Psoas muscle (tissue), 8 donors: Measurements from ENCODE around the gene MTRF1. TPM values are rescaled to one million over a fixed set of nuclear protein-coding genes. Genes with fewer than 3 reads are reported as not detected.
"Not testable (repeated sequence)": the region's sequence is repeated elsewhere in the genome, so short reads cannot be mapped to it uniquely, and the experiment has no call there.

Experiments
- ATAC-seq, 4 donors: fragments of 200-7000 bp; cut with Tn5 transposase; one replicate each; pipeline ENCODE4 v1.9.1; 2020; ENCODE audit warnings: moderate library complexity in 3 of 4, mild to moderate bottlenecking in 2 of 4
- DNase-seq, 2 donors: peaks; one replicate each; pipeline ENCODE4 v3.0.0-alpha.2; 2020
- H3K27ac ChIP-seq: fragments of 200-600 bp; one replicate; pipeline ENCODE4 v1.8.0; 2022
- H3K27me3 ChIP-seq, 3 donors: fragments of 200-600 bp in 1 of 3; one replicate each; pipeline versions ENCODE4 v1.6.1 to v1.8.0; 2013 to 2022; ENCODE audit warnings: low read length in 2 of 3, mild to moderate bottlenecking in 2 of 3, moderate library complexity in 1 of 3; ENCODE audit not compliant: insufficient read depth in 3 of 3
- H3K36me3 ChIP-seq, 2 donors: fragments of 200-600 bp in 1 of 2; one replicate each; pipeline versions ENCODE4 v1.6.1 to v1.8.0; 2013 to 2022; ENCODE audit warnings: low read depth in 1 of 2, mild to moderate bottlenecking in 1 of 2, moderate library complexity in 1 of 2; ENCODE audit not compliant: insufficient read depth in 1 of 2
- H3K4me1 ChIP-seq: fragments of 200-600 bp; one replicate; pipeline ENCODE4 v1.8.0; 2022
- H3K4me3 ChIP-seq: fragments of 200-600 bp; one replicate; pipeline ENCODE4 v1.8.0; 2022; ENCODE audit warnings: mild to moderate bottlenecking
- H3K9me3 ChIP-seq: fragments of 200-600 bp; one replicate; pipeline ENCODE4 v1.8.0; 2022
- WGBS, 3 donors: extraction: QIAGEN DNeasy Blood & Tissue Kit; methylation state at CpG; one replicate each; pipeline versions ENCODE4 v1.1.6 to v1.1.7; 2013; 5-methylcytosine and 5-hydroxymethylcytosine counted together
- intact Hi-C, 2 donors: fragments of 100-400 bp; cut with DNase I; formaldehyde crosslinking; loops; one replicate each; pipeline versions ENCODE4 v1.11.0 to v1.14.2; 2022
- polyA plus RNA-seq, 3 donors: library from polyadenylated mRNA; stranded (reverse); fragments of 200-250 nt; gene quantifications; one replicate each; pipeline ENCODE4 v1.2.3, GENCODE V29; 2013
- total RNA-seq, 4 donors: library from RNA; stranded (reverse); fragmentation: NEBNext Ultra II Directional in 2 of 4; extraction: Animal tissue kit (Norgen Biotek cat#: 25700) in 2 of 4; gene quantifications; one replicate each; pipeline versions ENCODE4 v1.2.1 to v1.2.4, GENCODE V29; 2021 to 2023
- TF ChIP-seq, protein P1 (sequence below): fragments of 200-600 bp; IDR thresholded peaks from one replicate; pipeline ENCODE4 v1.8.0; 2022; ENCODE audit warnings: antibody characterized with exemption
- donor health status: healthy with polysubstance abuse.
- donor health status: DM: no; HTN: no; CAD: no; lungs with moderate emphysema.
- donor health status: Bipolar disorder and iron deficiency.
- donor health status: healthy.
- donor health status: DM: yes; HTN: yes; CAD: no.
- donor health status: DM: no; HTN: no; CAD: no.
- donor health status: DM: no; HTN: no; CAD: no.
- donor health status: DM: yes; HTN: yes; CAD: no.

MTRF1 gene
- total and polyA plus RNA-seq, 7 donors = 8.7 to 29.6 (median 12.5) TPM

DNA sequence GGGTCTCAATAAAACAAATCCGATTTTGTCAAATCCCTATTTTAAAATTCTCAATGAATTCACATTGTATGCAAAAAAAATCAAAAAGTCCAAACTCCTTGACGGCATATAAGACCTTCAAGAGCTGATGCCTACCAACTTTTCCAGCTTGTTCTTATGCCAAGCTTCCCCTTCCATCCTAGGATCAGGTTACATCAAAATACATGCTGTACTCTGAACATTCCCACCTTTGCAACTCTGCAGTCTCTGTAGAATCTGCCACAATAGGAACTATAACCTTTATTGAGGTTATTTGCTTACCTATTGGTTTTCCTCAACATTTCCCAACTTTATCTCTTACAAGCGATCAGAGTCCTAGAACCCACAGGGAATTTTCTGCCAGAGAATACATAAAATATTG, 76.9 kb downstream of the MTRF1 start:
- Histone ChIP-seq H3K27me3 (no peaks in the 10 kb centered on the region), H3K36me3 (no peaks in the 10 kb centered on the region), H3K4me3 (no peak overlapping the region), H3K9me3 (no peaks in the 10 kb centered on the region), H3K27ac (no peak overlapping the region), H3K4me1 (peaks cover 3% of the 10 kb centered on the region)
- ATAC-seq = no peak
- intact Hi-C loops = no loop called here
- TF ChIP-seq, protein P1, sequence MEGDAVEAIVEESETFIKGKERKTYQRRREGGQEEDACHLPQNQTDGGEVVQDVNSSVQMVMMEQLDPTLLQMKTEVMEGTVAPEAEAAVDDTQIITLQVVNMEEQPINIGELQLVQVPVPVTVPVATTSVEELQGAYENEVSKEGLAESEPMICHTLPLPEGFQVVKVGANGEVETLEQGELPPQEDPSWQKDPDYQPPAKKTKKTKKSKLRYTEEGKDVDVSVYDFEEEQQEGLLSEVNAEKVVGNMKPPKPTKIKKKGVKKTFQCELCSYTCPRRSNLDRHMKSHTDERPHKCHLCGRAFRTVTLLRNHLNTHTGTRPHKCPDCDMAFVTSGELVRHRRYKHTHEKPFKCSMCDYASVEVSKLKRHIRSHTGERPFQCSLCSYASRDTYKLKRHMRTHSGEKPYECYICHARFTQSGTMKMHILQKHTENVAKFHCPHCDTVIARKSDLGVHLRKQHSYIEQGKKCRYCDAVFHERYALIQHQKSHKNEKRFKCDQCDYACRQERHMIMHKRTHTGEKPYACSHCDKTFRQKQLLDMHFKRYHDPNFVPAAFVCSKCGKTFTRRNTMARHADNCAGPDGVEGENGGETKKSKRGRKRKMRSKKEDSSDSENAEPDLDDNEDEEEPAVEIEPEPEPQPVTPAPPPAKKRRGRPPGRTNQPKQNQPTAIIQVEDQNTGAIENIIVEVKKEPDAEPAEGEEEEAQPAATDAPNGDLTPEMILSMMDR = no peak
- DNase-seq = no peak
- 74 to 82% (median 76%) methylated on average over 3 of the region's 3 CpGs for WGBS, 3 donors

DNA sequence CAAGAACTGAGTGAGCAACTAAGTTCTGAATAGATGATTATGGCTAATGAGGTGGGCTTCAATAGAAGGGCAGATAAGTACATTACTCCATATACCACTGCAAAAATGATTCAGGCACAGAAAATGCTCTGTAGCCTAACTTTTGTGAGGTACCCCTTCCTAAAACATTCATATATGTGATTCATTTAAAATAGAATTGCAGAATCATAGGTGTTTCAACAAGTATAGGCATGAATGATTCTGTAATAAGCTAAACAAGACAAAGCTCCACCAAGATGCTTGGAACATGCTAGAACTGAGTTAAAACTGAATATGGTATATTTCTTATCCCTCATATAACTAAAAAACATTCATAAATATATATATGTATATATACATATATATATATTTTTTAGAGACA, 81.1 kb downstream of the MTRF1 start:
- Histone ChIP-seq H3K9me3 (no peaks in the 10 kb centered on the region), H3K4me3 (no peak overlapping the region), H3K4me1 (no peaks in the 10 kb centered on the region), H3K27me3 (no peaks in the 10 kb centered on the region), H3K36me3 (no peaks in the 10 kb centered on the region), H3K27ac (no peak overlapping the region)
- DNase-seq (no peak), ATAC-seq (no peak)
- TF ChIP-seq, protein P1 = no peak
- intact Hi-C loops = loop anchor here in 1 of 2 donors (5.0 kb wide), 1 partner anchor 45 kb away; no protein-coding TSS in a partner anchor

DNA sequence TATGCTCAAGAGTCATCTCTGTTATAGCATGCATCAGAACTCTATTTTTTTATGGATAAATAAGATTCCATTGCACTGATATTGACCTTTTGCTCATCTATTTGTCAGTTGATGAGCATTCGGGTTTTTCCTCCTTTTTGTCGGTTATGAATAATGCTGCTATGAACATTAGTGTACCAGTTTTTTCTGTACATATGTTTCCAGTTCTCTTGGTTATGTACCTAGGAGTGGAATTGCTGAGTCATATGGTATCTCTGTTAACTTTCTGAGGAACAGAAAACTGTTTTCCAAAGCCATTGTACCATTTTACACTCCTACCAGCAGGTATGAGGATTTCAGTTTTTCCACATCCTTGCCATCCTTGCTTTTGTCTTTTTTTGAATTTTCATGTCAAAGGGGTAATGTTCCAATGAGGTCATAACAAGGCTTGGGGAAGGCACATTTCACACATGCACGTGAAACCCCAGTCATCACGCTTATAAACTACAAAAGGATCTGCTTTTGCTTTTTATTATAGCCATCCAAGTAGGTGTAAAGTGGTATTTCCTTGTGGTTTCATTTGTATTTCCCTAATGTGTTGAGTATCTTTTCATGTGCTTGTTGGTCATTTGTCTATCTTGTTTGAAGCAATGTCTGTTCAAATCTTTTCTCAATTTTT, 83.7 kb downstream of the MTRF1 start:
- Histone ChIP-seq H3K36me3 (no peaks in the 10 kb centered on the region), H3K9me3 (peaks cover under 1% of the 10 kb centered on the region), H3K4me3 (no peak overlapping the region), H3K4me1 (no peaks in the 10 kb centered on the region), H3K27ac (no peak overlapping the region), H3K27me3 (no peaks in the 10 kb centered on the region)
- TF ChIP-seq, protein P1 = no peak
- no peak for DNase-seq
- WGBS, 3 donors = 62 to 71% (median 70%) methylated on average over 4 of the region's 4 CpGs
- ATAC-seq = no peak
- intact Hi-C loops = loop anchor here in 1 of 2 donors (5.0 kb wide), 1 partner anchor 42 kb away; no protein-coding TSS in a partner anchor

DNA sequence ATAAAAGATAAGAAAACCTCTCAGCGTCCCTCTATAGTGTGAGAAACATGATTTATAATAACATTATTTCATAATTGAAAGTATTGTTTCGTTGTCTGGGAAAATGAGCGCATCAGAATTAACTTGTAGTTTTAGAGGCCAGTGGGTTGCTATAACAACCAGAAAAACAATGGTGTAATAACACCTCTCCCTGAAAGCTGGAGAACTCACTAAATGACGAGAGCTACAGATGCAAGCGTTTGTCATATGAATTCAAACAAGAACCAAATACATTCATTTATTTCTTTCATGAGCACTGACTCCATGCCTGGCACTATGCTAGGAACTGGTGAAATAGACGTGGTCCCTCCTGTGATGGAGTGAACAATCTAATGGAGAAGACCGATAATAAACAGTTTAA, 85.3 kb downstream of the MTRF1 start:
- TF ChIP-seq, protein P1 = no peak
- intact Hi-C loops = no loop called here
- H3K9me3 ChIP-seq = peaks cover 4% of the 10 kb centered on the region
- ATAC-seq (no peak), DNase-seq (no peak)
- no peaks in the 10 kb centered on the region for H3K4me1 ChIP-seq
- H3K27ac ChIP-seq = no peak overlapping the region
- no peak overlapping the region for H3K4me3 ChIP-seq
- no peaks in the 10 kb centered on the region for H3K27me3 ChIP-seq
- no peaks in the 10 kb centered on the region for H3K36me3 ChIP-seq
- 77 to 81% (median 80%) methylated on average over 7 of the region's 7 CpGs for WGBS, 3 donors

DNA sequence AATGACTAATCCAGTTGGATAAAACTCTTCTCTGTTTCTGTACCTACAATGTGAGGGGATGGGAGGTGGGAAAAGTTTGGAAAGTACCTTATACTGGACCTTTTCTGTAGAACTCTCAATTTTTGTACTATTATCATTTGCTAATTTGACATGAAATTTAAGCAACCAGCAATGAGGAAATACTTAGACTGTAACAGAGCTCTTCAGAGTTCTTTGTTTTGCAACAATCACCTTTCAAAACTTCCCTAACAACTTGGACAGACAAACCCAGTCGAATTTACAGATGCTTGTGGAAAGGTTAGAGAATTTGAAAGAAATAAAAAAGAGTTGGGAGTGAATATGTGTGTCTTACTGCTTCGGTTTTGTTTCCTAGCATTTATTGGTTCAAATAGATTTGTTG, 85.8 kb downstream of the MTRF1 start:
- no peak for DNase-seq
- no peak for ATAC-seq
- TF ChIP-seq, protein P1 = no peak
- intact Hi-C loops = no loop called here
- Histone ChIP-seq H3K4me3 (no peak overlapping the region), H3K36me3 (no peaks in the 10 kb centered on the region), H3K4me1 (no peaks in the 10 kb centered on the region), H3K9me3 (peaks cover 4% of the 10 kb centered on the region), H3K27ac (no peak overlapping the region), H3K27me3 (no peaks in the 10 kb centered on the region)
- WGBS, 3 donors = 39 to 45% (median 40%) methylated on average over 2 of the region's 2 CpGs

DNA sequence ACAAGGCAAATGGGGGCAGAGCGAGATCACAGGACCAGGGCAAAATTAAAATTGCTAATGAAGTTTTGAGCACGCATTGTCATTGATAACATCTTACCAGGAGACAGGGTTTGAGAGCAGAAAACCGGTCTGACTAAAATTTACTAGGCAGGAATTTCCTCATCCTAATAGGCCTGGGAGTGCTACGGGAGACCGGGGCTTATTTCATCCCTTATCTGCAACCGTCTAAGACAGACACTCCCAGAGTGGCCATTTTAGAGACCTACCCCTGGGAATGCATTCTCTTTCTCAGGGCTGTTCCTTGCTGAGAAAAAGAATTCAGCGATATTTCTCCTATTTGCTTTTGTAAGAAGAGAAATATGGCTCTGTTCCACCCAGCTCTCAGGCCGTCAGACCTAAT, 87.8 kb downstream of the MTRF1 start:
- intact Hi-C loops, H3K27ac ChIP-seq: not testable (repeated sequence)
- WGBS, 3 donors = 92 to 95% (median 94%) methylated on average over 8 of the region's 8 CpGs

More for the DNA sequence above, 87.8 kb downstream of the MTRF1 start:
- H3K9me3 ChIP-seq, H3K4me1 ChIP-seq, ATAC-seq, H3K27me3 ChIP-seq, H3K4me3 ChIP-seq, DNase-seq, H3K36me3 ChIP-seq: not testable (repeated sequence)
